K562 (cell line): ENCODE results near the gene PLSCR3. TPM values are rescaled to one million over a fixed set of nuclear protein-coding genes. Genes with fewer than 3 reads are reported as not detected.
A peak's percentile ranks its signal among the peaks of the same experiment; 100 is the strongest.

ENCODE experiments used
- ATAC-seq: fragments of 200-7000 bp; cut with Tn5 transposase; 3 replicates; pipeline ENCODE4 v1.9.1; 2020; ENCODE audit warnings: moderate library complexity
- BruUV-seq: library from RNA; stranded (reverse); fragments of 400-500 nt; replicated peaks from 2 replicates; lab custom pipeline; 2021; lab: Mats Ljungman, UMichigan
- CTCF ChIA-PET: fragments of 300-600 bp; formaldehyde crosslinking; extraction: SDS; loops from one replicate; lab custom pipeline; 2021; ENCODE audit warnings: low intra/inter-chr PET ratio; lab: Yijun Ruan, JAX
- POLR2A ChIA-PET: fragments of 300-600, 350-650 bp; sonication (Branson Sonifier 250); formaldehyde crosslinking; extraction: SDS; loops from one replicate; lab custom pipeline; 2021; ENCODE audit warnings: antibody characterized with exemption, inconsistent platforms; lab: Yijun Ruan, JAX
- DNase-seq, 4 experiments: peaks; one replicate each; pipeline versions ENCODE4 v3.0.0 to v3.0.0-alpha.2; 2011 to 2018; ENCODE audit warnings: low spot score in 3 of 4, mixed read lengths in 3 of 4; ENCODE audit errors: extremely low read depth in 1 of 4
- FAIRE-seq: peaks from 2 replicates; lab custom pipeline; 2011; peaks lifted over from hg19 to GRCh38; lab: Jason Lieb, UNC
- H2AFZ ChIP-seq: 2 replicates; pipeline ENCODE4 v1.6.0; 2011; ENCODE audit warnings: low read depth, low read length, control low read depth, inconsistent platforms
- H3K27ac ChIP-seq: fragments of 200-600 bp; 3 replicates; pipeline ENCODE4 v1.8.0; 2011; ENCODE audit warnings: low read depth, mild to moderate bottlenecking, control low read depth, inconsistent platforms, low read length, moderate library complexity, mixed read lengths; ENCODE audit errors: extremely low read depth
- H3K27me3 ChIP-seq, 2 experiments: fragments of 300-600 bp in 1 of 2; 2 replicates in 1 of 2; 3 replicates in 1 of 2; pipeline versions ENCODE4 v1.6.0 to v1.8.0; 2011; ENCODE audit warnings: inconsistent platforms in 2 of 2, low read length in 2 of 2, mild to moderate bottlenecking in 1 of 2, mixed read lengths in 1 of 2, moderate library complexity in 1 of 2; ENCODE audit not compliant: control insufficient read depth in 2 of 2, insufficient read depth in 2 of 2
- H3K36me3 ChIP-seq: fragments of 300-600 bp; 3 replicates; pipeline ENCODE4 v1.8.0; 2011; ENCODE audit warnings: mild to moderate bottlenecking, low read length, inconsistent platforms; ENCODE audit not compliant: control insufficient read depth, insufficient read depth
- H3K4me1 ChIP-seq, 2 experiments: fragments of 200-600 bp in 1 of 2; replicated peaks in 1 of 2; 2 replicates in 1 of 2; 3 replicates in 1 of 2; pipeline versions ENCODE4 v1.5.1 to v1.8.0; 2011; ENCODE audit warnings: inconsistent platforms in 2 of 2, low read length in 2 of 2, mild to moderate bottlenecking in 1 of 2, mixed read lengths in 1 of 2, moderate library complexity in 1 of 2; ENCODE audit not compliant: control insufficient read depth in 2 of 2, insufficient read depth in 2 of 2
- H3K4me2 ChIP-seq: 2 replicates; pipeline ENCODE4 v1.6.1; 2011; ENCODE audit warnings: low read length, control low read depth, inconsistent platforms, mixed read lengths; ENCODE audit not compliant: insufficient read depth
- H3K4me3 ChIP-seq: fragments of 200-600 bp; sonication (generic), shearing (Covaris generic); 2 replicates; pipeline ENCODE4 v1.5.1; 2016; ENCODE audit warnings: control low read depth, inconsistent platforms
- H3K79me2 ChIP-seq: fragments of 200-600 bp; 3 replicates; pipeline ENCODE4 v1.8.0; 2011; ENCODE audit warnings: low read length, inconsistent platforms; ENCODE audit not compliant: control insufficient read depth, insufficient read depth
- H3K9ac ChIP-seq, 2 experiments: 2 replicates each; pipeline versions ENCODE4 v1.6.0 to v1.6.1; 2011; ENCODE audit warnings: low read depth in 2 of 2, low read length in 2 of 2, control low read depth in 1 of 2, inconsistent platforms in 1 of 2, mild to moderate bottlenecking in 1 of 2, mixed read lengths in 1 of 2; ENCODE audit not compliant: insufficient read depth in 1 of 2
- H3K9me1 ChIP-seq: one replicate; pipeline ENCODE4 v1.6.0; 2011; ENCODE audit warnings: inconsistent platforms, mild to moderate bottlenecking, low read length, moderate library complexity; ENCODE audit not compliant: control insufficient read depth, insufficient read depth
- H3K9me3 ChIP-seq: replicated peaks from 2 replicates; pipeline ENCODE4 v1.5.1; 2011; ENCODE audit warnings: low read depth, low read length, inconsistent platforms; ENCODE audit not compliant: control insufficient read depth, insufficient read depth
- H4K20me1 ChIP-seq: replicated peaks from 2 replicates; pipeline ENCODE4 v1.6.1; 2011; ENCODE audit warnings: low read length, inconsistent platforms, mixed read lengths; ENCODE audit not compliant: control insufficient read depth, insufficient read depth
- FOSL1 ChIP-seq: fragments of 200-800 bp; sonication (Bioruptor generic); conservative IDR thresholded peaks from 2 replicates; pipeline ENCODE4 v1.6.1; 2016; ENCODE audit warnings: missing genetic modification characterization, missing compliant biosample characterization
- FOXJ2 ChIP-seq: fragments of 200-800 bp; sonication (Bioruptor generic); IDR thresholded peaks from 2 replicates; pipeline ENCODE4 v1.6.1; 2016; ENCODE audit warnings: missing genetic modification characterization, missing compliant biosample characterization
- ZBTB33 ChIP-seq: sonication (generic); formaldehyde crosslinking; IDR thresholded peaks from 2 replicates; pipeline ENCODE4 v1.8.1; 2023; ENCODE audit warnings: mild to moderate bottlenecking, missing genetic modification reagents
- WGBS: fragments of 100-300 bp; shearing (Covaris generic); methylation state at CpG from one replicate; pipeline ENCODE4 v1.1.6; 2016; ENCODE audit warnings: low coverage, mixed read lengths; ENCODE audit not compliant: insufficient coverage; ENCODE audit errors: missing lambda C conversion rate; 5-methylcytosine and 5-hydroxymethylcytosine counted together
- in situ Hi-C: fragments of 300-500 bp; cut with MboI; formaldehyde crosslinking; loops from 4 replicates; pipeline ENCODE4 v1.15.0; 2018; ENCODE audit warnings: inconsistent platforms, mixed read lengths
- intact Hi-C: fragments of 100-400 bp; cut with micrococcal nuclease; formaldehyde crosslinking; loops from 2 replicates; pipeline ENCODE4 v1.14.2; 2022
- polyA plus RNA-seq, 8 experiments: library from polyadenylated mRNA; depleted of rRNA in 4 of 8; stranded (reverse) in 5 of 8; unstranded in 3 of 8; fragments of >200 nt; fragmentation: Nextera tagmentation in 2 of 8; fragmentation: Illumina TruSeq in 1 of 8; extraction: Ambion mirVana in 2 of 8; extraction: Trizol in 1 of 8; gene quantifications; 2 replicates each; pipeline versions ENCODE4 v1.2.1 to v1.2.3, GENCODE V29; 2011 to 2014; ENCODE audit warnings: inconsistent platforms in 1 of 8, missing spikeins in 1 of 8
- total RNA-seq, 7 experiments: library from RNA; depleted of rRNA in 6 of 7; stranded (reverse); fragments of >200 nt in 6 of 7; fragmentation: Illumina TruSeq in 2 of 7; extraction: Trizol in 2 of 7; gene quantifications; 2 replicates each; pipeline versions ENCODE4 v1.2.1 to v1.2.3, GENCODE V29; 2011 to 2021; ENCODE audit warnings: low replicate concordance in 1 of 7

PLSCR3 gene
- total and polyA plus RNA-seq, 9 of the 15 experiments (the other 6 are each of a cell fraction or from before 2014, with no cell fraction given): 3.2 to 16.8 (median 4.5) TPM

DNA sequence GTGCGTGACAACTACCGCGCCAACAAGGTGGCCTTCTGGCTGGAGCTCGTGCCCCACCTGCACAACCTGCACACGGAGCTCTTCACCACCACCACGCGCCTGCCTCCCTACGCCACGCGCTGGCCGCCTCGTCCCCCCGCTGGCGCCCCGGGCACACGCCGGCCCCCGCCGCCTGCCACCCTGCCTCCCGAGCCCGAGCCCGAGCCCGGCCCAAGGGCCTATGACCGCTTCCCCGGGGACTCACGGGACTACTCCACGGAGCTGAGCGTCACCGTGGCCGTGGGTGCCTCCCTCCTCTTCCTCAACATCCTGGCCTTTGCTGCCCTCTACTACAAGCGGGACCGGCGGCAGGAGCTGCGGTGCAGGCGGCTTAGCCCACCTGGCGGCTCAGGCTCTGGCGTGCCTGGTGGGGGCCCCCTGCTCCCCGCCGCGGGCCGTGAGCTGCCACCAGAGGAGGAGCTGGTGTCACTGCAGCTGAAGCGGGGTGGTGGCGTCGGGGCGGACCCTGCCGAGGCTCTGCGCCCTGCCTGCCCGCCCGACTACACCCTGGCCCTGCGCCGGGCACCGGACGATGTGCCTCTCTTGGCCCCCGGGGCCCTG lies 22.8 kb upstream of the PLSCR3 start:
- H3K9ac ChIP-seq: peak overlapping the region in 1 of 2 experiments; percentile 64; a peak in 1 of 4 replicates
- H3K36me3 ChIP-seq: no peaks in the 10 kb centered on the region
- H4K20me1 ChIP-seq: no peaks in the 10 kb centered on the region
- no peaks in the 10 kb centered on the region for H3K9me3 ChIP-seq
- intact Hi-C loops (no loop called here), in situ Hi-C loops (no loop called here)
- no peak overlapping the region for H2AFZ ChIP-seq
- peaks cover 0 to 10% of the 10 kb centered on the region in 2 experiments; a peak in 2 of 5 replicates for H3K4me1 ChIP-seq
- peak; percentile 47; the same call in 1 of the 2 replicates for TF ChIP-seq ZBTB33 (CRISPR knock-in tag)
- TF ChIP-seq FOSL1 (tag): no peak
- TF ChIP-seq FOXJ2: no peak
- 100% methylated on average over 4 of the region's 54 CpGs for WGBS
- no peak overlapping the region for H3K4me2 ChIP-seq
- no peak overlapping the region for H3K4me3 ChIP-seq
- ChIA-PET CTCF (no interaction called here), POLR2A (interaction anchor here (0.6 to 0.7 kb wide), 2 partner anchors 19 to 44 kb away, joined by 3 read pairs; no protein-coding TSS in a partner anchor)
- H3K79me2 ChIP-seq: no peaks in the 10 kb centered on the region
- H3K9me1 ChIP-seq: no peaks in the 10 kb centered on the region
- ATAC-seq (no peak), FAIRE-seq (no peak), DNase-seq (no peak)
- no TSS peak for BruUV-seq
- H3K27me3 ChIP-seq: no peaks in the 10 kb centered on the region
- H3K27ac ChIP-seq: no peak overlapping the region
